HUES64 (cell line): Measurements from ENCODE around the gene WBP1L. TPM values are rescaled to one million over a fixed set of nuclear protein-coding genes. Genes with fewer than 3 reads are reported as not detected.
"Not testable (repeated sequence)": the region's sequence is repeated elsewhere in the genome, so short reads cannot be mapped to it uniquely, and the experiment has no call there.

Experiments
- H3K27ac ChIP-seq: 2 replicates; pipeline ENCODE4 v1.7.0; 2013; ENCODE audit warnings: low read depth, low read length, inconsistent platforms
- H3K27me3 ChIP-seq: 2 replicates; pipeline ENCODE4 v1.6.1; 2013; ENCODE audit warnings: mild to moderate bottlenecking, low read length; ENCODE audit not compliant: insufficient read depth
- H3K36me3 ChIP-seq: 2 replicates; pipeline ENCODE4 v1.6.1; 2013; ENCODE audit warnings: mild to moderate bottlenecking, low read length; ENCODE audit not compliant: insufficient read depth
- H3K4me1 ChIP-seq: 2 replicates; pipeline ENCODE4 v1.6.1; 2013; ENCODE audit warnings: mild to moderate bottlenecking, low read length, moderate library complexity; ENCODE audit not compliant: insufficient read depth
- H3K4me3 ChIP-seq: 2 replicates; pipeline ENCODE4 v1.5.1; 2013; ENCODE audit warnings: mild to moderate bottlenecking, low read length, moderate library complexity
- H3K9ac ChIP-seq: 2 replicates; pipeline ENCODE4 v1.6.1; 2013; ENCODE audit warnings: mild to moderate bottlenecking, low read depth, low read length
- H3K9me3 ChIP-seq: 2 replicates; pipeline ENCODE4 v1.6.1; 2013; ENCODE audit warnings: low read depth, low read length; ENCODE audit not compliant: insufficient read depth
- WGBS: fragments of 150-250, 120-280 bp; methylation state at CpG from one replicate; pipeline ENCODE4 v1.1.7; 2013; ENCODE audit warnings: missing lambda C conversion rate; 5-methylcytosine and 5-hydroxymethylcytosine counted together
- polyA plus RNA-seq, 2 experiments: library from polyadenylated mRNA; stranded (reverse); fragments of 50-300 nt; gene quantifications; one replicate each; pipeline ENCODE4 v1.2.3, GENCODE V29; 2013

The WBP1L gene
- polyA plus RNA-seq (2013, experiment 1 of 2) = 16.6 TPM
- polyA plus RNA-seq (2013, experiment 2 of 2) = 18.1 TPM

- no peaks in the 10 kb centered on the region for H3K36me3 ChIP-seq
- peak within 1 kb of the TSS; percentile 83 for H3K4me3 ChIP-seq
- no peaks in the 10 kb centered on the region for H3K27me3 ChIP-seq
- H3K9ac ChIP-seq = peak within 1 kb of the TSS; percentile 70
- H3K4me1 ChIP-seq = 0 out of 2 replicates have a peak, but pooled peaks cover 7% of the 10 kb centered on the region
- H3K27ac ChIP-seq = 0 out of 2 replicates have a peak within 1 kb of the TSS, but pooled peaks have one; percentile 20
- no peaks in the 10 kb centered on the region for H3K9me3 ChIP-seq
- WGBS = under 1% methylated on average over 37 of the region's 37 CpGs
These were observed at the start of gene WBP1L for GRCh38 chr10:102743588-102744373. WBP1L (plus strand) TSS chr10:102743948; CDS start chr10:102744054, 106 bp downstream.

GRCh38 chr10:102695401-102695800 lies 48.3 kb upstream of the WBP1L start:
- 97% methylated on average over 9 of the region's 10 CpGs for WGBS
- peaks cover 42% of the 10 kb centered on the region for H3K36me3 ChIP-seq
- not testable (repeated sequence) for H3K27me3 ChIP-seq, H3K27ac ChIP-seq, H3K4me3 ChIP-seq, H3K4me1 ChIP-seq, H3K9ac ChIP-seq, H3K9me3 ChIP-seq

- Histone ChIP-seq H3K4me3 (no peak overlapping the region), H3K36me3 (peaks cover 42% of the 10 kb centered on the region), H3K27me3 (no peaks in the 10 kb centered on the region), H3K9me3 (no peaks in the 10 kb centered on the region), H3K27ac (no peak overlapping the region), H3K9ac (no peak overlapping the region), H3K4me1 (no peaks in the 10 kb centered on the region)
- over 99% methylated on average over 3 of the region's 3 CpGs for WGBS
These were observed 47.0 kb upstream of the WBP1L start for GRCh38 chr10:102696736-102697135.

DNA sequence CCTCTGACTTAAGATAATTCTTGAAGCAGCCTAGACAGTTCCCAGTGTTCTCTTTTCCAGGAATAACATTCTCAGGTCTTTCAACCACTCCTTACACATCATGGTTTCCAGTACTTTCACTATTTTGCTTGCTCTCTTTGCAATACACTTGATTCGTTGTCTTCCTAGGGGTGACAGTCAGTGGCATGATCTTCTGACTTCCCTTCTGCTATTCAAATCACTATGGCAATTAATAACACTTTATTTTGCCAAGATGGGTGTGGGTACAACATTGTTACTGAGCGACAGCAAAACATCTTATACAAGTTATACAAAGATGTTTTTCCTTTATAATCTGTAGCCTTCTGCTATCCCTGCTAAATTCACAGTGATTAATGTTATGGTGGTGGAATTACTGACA lies 44.9 kb upstream of the WBP1L start:
- WGBS = 98% methylated on average over 1 of the region's 2 CpGs
- Histone ChIP-seq H3K9ac (no peak overlapping the region), H3K4me3 (no peak overlapping the region), H3K36me3 (peaks cover 34% of the 10 kb centered on the region), H3K4me1 (no peaks in the 10 kb centered on the region), H3K27ac (no peak overlapping the region), H3K27me3 (no peaks in the 10 kb centered on the region), H3K9me3 (no peaks in the 10 kb centered on the region)

- Histone ChIP-seq H3K27me3 (no peaks in the 10 kb centered on the region), H3K9ac (no peak overlapping the region), H3K36me3 (peaks cover 31% of the 10 kb centered on the region), H3K9me3 (no peaks in the 10 kb centered on the region), H3K4me3 (no peak overlapping the region), H3K4me1 (no peaks in the 10 kb centered on the region), H3K27ac (no peak overlapping the region)
- WGBS = 100% methylated on average over 2 of the region's 3 CpGs
These were observed 42.5 kb upstream of the WBP1L start for GRCh38 chr10:102701272-102701671.

- no peak overlapping the region for H3K9ac ChIP-seq
- no peak overlapping the region for H3K27ac ChIP-seq
- H3K27me3 ChIP-seq = no peaks in the 10 kb centered on the region
- no peaks in the 10 kb centered on the region for H3K9me3 ChIP-seq
- H3K36me3 ChIP-seq = peaks cover 27% of the 10 kb centered on the region
- no peaks in the 10 kb centered on the region for H3K4me1 ChIP-seq
- no peak overlapping the region for H3K4me3 ChIP-seq
- WGBS = 100% methylated on average over 1 of the region's 3 CpGs
These were observed 42.0 kb upstream of the WBP1L start for GRCh38 chr10:102701796-102702195.

- no peak overlapping the region for H3K27ac ChIP-seq
- H3K4me1 ChIP-seq = no peaks in the 10 kb centered on the region
- H3K9me3 ChIP-seq = no peaks in the 10 kb centered on the region
- WGBS = 97% methylated on average over 2 of the region's 2 CpGs
- no peaks in the 10 kb centered on the region for H3K27me3 ChIP-seq
- H3K36me3 ChIP-seq = peaks cover 24% of the 10 kb centered on the region
- H3K9ac ChIP-seq = no peak overlapping the region
- H3K4me3 ChIP-seq = no peak overlapping the region
These were observed 41.0 kb upstream of the WBP1L start for GRCh38 chr10:102702742-102703141.

- Histone ChIP-seq H3K9ac (no peak overlapping the region), H3K27ac (no peak overlapping the region), H3K9me3 (no peaks in the 10 kb centered on the region), H3K27me3 (no peaks in the 10 kb centered on the region), H3K4me3 (no peak overlapping the region), H3K36me3 (peaks cover 4% of the 10 kb centered on the region), H3K4me1 (no peaks in the 10 kb centered on the region)
- 97% methylated on average over 6 of the region's 6 CpGs for WGBS
These were observed 38.8 kb upstream of the WBP1L start for GRCh38 chr10:102704915-102705314.

DNA sequence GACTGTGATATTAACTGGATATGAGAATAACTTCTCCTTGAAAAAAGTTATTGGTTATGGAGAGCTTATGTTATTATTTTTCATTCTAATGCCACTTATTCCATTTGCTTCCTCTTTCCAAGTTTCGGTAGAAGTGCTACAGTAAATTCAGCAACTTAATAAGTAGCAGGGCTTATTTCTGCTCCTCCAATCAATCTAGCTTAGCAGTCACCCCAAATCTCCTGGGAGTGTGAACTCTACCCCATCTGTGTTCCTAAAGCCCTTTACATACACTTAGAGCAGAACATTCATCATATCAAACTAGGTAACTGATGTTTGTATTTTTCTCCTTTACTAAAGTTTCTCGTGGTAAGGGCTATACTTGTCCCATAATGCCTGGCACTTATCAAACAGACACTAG lies 38.2 kb upstream of the WBP1L start:
- Histone ChIP-seq H3K27me3 (no peaks in the 10 kb centered on the region), H3K36me3 (peaks cover 4% of the 10 kb centered on the region), H3K4me3 (no peak overlapping the region), H3K4me1 (peaks cover 3% of the 10 kb centered on the region; the same call in 1 of the 2 replicates), H3K27ac (no peak overlapping the region), H3K9me3 (no peaks in the 10 kb centered on the region), H3K9ac (no peak overlapping the region)
- WGBS = 99% methylated on average over 2 of the region's 2 CpGs

- Histone ChIP-seq H3K9ac (no peak overlapping the region), H3K36me3 (no peaks in the 10 kb centered on the region), H3K27me3 (no peaks in the 10 kb centered on the region), H3K4me1 (peaks cover 11% of the 10 kb centered on the region; the same call in 1 of the 2 replicates), H3K4me3 (no peak overlapping the region), H3K27ac (no peak overlapping the region), H3K9me3 (no peaks in the 10 kb centered on the region)
- 73% methylated on average over 3 of the region's 4 CpGs for WGBS
These were observed 33.1 kb upstream of the WBP1L start for GRCh38 chr10:102710609-102711008.

- 93% methylated on average over 4 of the region's 4 CpGs for WGBS
- Histone ChIP-seq H3K9ac (no peak overlapping the region), H3K27me3 (no peaks in the 10 kb centered on the region), H3K27ac (no peak overlapping the region), H3K36me3 (no peaks in the 10 kb centered on the region), H3K9me3 (no peaks in the 10 kb centered on the region), H3K4me1 (peaks cover 20% of the 10 kb centered on the region; the same call in 1 of the 2 replicates), H3K4me3 (no peak overlapping the region)
These were observed 31.7 kb upstream of the WBP1L start for GRCh38 chr10:102712089-102712488.
